CD4-positive, alpha-beta T cell treated with Interleukin-17A for 4 hours (primary cell): ENCODE measurements around the gene MED25.

Source experiments
- DNase-seq: peaks from one replicate; pipeline ENCODE4 v3.0.0-alpha.2; 2020; ENCODE audit warnings: mixed read lengths

The MED25 gene

GRCh38 chr19:49859682-49860335 is 41.7 kb downstream of the MED25 start:
- DNase-seq = no peak

- DNase-seq = no peak
Measured at GRCh38 chr19:49860336-49861102, 42.4 kb downstream of the MED25 start.

- DNase-seq = no peak
Measured at GRCh38 chr19:49861107-49861506, 43.0 kb downstream of the MED25 start.

GRCh38 chr19:49861541-49862378 is 43.7 kb downstream of the MED25 start:
- DNase-seq = no peak

GRCh38 chr19:49862391-49863253 is 44.5 kb downstream of the MED25 start:
- DNase-seq = peak; percentile 32

- DNase-seq = no peak
Measured at GRCh38 chr19:49863254-49863934, 45.3 kb downstream of the MED25 start.

GRCh38 chr19:49863935-49864320 is 45.8 kb downstream of the MED25 start:
- DNase-seq = no peak

- DNase-seq = no peak
Measured at GRCh38 chr19:49864890-49865289, 46.8 kb downstream of the MED25 start.

GRCh38 chr19:49866933-49867782 is 49.1 kb downstream of the MED25 start, which contains the start of gene PNKP:
TSS of gene PNKP (minus strand) at chr19:49867576. CDS start at chr19:49867204, 372 bp downstream.
- DNase-seq = peak; percentile 91

GRCh38 chr19:49869009-49869483 is 51.0 kb downstream of the MED25 start:
- DNase-seq = no peak

- peak; percentile 91 for DNase-seq
Measured at GRCh38 chr19:49869484-49870308, 51.6 kb downstream of the MED25 start.

- DNase-seq = no peak
Measured at GRCh38 chr19:49870309-49870901, 52.3 kb downstream of the MED25 start.

GRCh38 chr19:49871349-49871985 is 53.4 kb downstream of the MED25 start:
- DNase-seq = no peak

- no peak for DNase-seq
Measured at GRCh38 chr19:49872245-49873128, 54.4 kb downstream of the MED25 start.

GRCh38 chr19:49873129-49873521 is 55.0 kb downstream of the MED25 start:
- DNase-seq = no peak

- no peak for DNase-seq
Measured at GRCh38 chr19:49873834-49874233, 55.7 kb downstream of the MED25 start.

- no peak for DNase-seq
Measured at GRCh38 chr19:49874503-49875157, 56.5 kb downstream of the MED25 start.
